HG02981 (cell line): ENCODE results near the gene SHLD2.
"Not testable (repeated sequence)": the region's sequence is repeated elsewhere in the genome, so short reads cannot be mapped to it uniquely, and the experiment has no call there.

ENCODE experiments used
- ATAC-seq: cut with Tn5 transposase; IDR thresholded peaks from one replicate; pipeline ENCODE4 v1.9.1; 2021; ENCODE audit warnings: mild to moderate bottlenecking, moderate library complexity; ENCODE audit not compliant: unreplicated experiment

The SHLD2 gene

DNA sequence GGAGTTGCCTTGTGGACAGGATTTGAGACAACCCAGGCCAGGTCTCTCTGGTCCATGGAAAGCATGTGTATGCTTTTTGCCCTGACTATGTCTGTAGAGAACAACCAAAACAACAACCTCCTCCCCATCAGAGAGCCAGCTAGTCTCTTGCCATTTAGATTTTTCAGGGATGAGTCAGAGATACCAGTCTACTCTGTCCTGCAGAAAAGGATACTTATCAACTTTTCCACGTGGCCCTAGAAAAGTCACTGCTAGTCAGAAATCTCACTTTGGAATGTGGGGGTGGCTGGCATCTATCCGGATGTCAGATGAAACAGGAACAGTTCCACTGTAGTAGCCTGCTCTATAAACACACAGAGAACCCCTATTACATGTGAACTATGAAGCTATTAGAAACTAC, 116.8 kb downstream of the SHLD2 start:
- not testable (repeated sequence) for ATAC-seq

DNA sequence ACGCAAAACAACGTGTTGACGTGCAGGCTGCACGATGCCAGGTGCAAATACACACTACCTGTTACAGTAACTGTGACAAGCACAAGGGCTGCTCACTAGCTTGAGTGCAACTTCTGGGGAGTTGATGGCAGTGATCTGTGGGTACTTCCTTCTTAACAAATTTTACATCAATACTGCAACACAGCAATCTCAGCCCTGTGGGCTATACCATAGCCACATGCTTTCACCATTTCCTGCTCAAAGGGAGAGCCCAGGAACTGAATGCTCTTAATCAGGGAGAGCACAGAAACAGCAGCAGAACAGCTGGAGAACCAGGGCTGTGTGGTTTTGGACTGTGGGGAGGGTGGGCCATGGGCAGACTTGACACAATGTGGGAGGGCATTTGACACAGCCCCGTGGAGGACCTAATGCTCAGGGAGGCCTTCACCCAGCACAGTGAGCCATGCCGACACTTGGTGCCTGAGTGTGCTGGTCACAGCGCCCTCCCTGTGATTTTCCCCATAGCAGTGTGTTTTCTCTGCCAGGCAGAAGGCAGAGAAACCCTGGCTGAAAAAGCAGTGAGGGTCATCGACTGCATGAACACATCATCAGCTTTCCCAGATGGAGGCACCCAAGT, 118.3 kb downstream of the SHLD2 start:
- ATAC-seq: not testable (repeated sequence)

- ATAC-seq: not testable (repeated sequence)
Observed at GRCh38 chr10:87213806-87214205, 118.8 kb downstream of the SHLD2 start.

- not testable (repeated sequence) for ATAC-seq
Observed at GRCh38 chr10:87216120-87216519, 121.1 kb downstream of the SHLD2 start.

GRCh38 chr10:87219370-87219769, 124.4 kb downstream of the SHLD2 start:
- ATAC-seq: not testable (repeated sequence)

DNA sequence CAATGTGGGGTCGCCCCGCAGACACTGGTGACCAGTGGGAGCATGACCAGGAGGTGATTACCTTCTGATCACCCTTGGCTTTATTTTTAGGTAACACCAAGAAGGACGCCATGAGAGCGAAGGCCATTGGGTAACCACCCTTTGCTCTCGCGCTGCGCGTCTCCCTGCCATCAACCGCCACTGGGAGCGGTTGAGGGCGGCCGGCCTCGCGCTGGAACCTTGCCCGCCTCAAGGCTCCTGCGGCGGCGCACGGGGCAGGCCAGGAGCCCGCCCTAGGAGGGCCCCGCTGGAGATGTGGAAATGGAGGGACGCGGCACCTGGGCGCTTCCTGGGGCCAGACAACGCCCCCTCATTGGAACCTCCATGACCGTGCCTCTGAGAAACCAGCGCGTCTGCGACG, 127.8 kb downstream of the SHLD2 start:
- not testable (repeated sequence) for ATAC-seq

DNA sequence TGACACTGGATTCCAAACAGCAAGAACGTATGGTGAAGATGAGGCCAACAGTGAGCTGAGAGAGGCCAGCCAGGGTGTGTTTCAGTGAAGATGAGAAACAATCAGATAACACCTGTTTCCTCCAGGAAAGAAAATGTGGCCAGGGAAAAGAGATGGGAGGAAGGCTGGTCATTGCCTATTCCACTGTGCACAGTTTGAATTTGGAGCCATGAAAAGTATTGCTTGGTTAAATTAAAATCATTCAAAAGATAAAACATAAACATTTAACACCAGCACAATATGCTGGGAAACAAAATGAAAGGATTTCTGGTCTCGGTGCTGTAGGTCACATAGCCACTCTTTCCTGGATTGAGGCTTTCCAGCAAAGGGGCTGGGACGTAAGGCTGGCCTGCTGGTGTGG, 130.1 kb downstream of the SHLD2 start, which contains the start of gene NUTM2A:
Gene NUTM2A (plus strand): TSS at position 301 of the 400 bp plus-strand sequence. CDS start 383 bp downstream, outside the sequence.
- not testable (repeated sequence) for ATAC-seq

- ATAC-seq: not testable (repeated sequence)
Observed at GRCh38 chr10:87228247-87228646, 133.2 kb downstream of the SHLD2 start.

- ATAC-seq: not testable (repeated sequence)
Observed at GRCh38 chr10:87229211-87229610, 134.2 kb downstream of the SHLD2 start.

- ATAC-seq: not testable (repeated sequence)
Observed at GRCh38 chr10:87234854-87235253, 139.8 kb downstream of the SHLD2 start.

DNA sequence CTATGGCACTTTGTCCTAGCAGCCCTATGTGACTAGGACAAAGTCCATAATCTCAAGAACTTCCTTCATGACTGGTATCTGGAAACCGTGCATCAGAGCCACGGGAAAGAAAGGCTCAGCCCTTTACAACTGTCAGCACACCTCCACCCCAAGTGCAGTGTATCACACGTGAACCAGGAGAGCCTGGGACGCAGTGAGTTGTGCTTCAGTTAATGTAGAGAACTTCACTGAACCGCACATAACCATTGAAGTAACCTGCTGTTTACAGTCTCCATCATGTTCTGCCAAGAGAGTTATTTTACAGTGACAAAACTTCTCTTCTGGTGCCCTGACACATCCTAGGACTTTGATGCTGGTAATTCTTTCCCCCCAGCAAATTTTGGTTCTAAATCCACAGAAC, 142.2 kb downstream of the SHLD2 start:
- not testable (repeated sequence) for ATAC-seq

DNA sequence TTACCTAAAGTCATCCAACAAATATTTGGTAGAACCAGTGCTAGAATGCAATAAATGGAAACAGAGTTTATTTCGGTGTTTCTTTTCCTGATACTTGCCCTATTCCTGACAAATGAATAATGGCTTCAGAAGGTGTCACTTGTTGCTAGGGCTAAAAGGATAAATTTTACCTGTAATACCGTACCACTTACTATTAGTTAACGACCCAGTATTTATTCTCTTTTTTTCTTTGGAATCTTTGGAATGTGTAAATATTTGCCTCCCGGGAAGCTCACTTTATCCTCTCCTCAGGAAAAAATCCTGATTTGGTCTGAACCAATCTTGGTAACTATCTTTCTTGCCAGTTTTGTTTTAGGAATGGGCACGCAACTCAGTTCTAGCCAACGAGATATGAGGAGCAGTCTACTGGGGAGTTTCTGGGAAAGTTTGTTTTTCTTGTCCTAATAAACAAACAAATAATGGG, 144.4 kb downstream of the SHLD2 start:
- ATAC-seq: not testable (repeated sequence)
